Measurements from ENCODE around the gene LSAMP.

DNA sequence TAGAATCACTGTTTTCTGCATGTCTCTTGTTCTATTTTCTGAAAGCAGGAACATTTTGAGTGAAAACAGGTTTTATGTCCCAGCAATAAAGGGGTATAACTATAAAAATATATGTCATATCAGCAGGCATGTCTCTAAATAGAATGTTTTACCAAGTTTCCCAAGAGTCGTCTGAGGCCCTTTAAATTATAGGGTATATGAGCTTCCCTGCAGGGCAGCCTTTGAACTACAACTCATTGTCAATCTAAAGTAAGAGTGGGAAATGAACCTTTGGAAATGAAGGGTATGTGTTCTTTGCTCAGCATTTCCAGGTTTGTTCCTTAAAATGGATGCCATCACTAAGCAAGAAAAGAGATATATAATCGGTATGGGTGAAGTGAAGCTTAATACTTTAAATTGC, 138.6 kb downstream of the LSAMP start:
- TF ChIP-seq EZH2 (IDR thresholded peaks at IDR 0.05; ENCODE audit: insufficient read depth, low read length), result no peak
- TF ChIP-seq, protein P1, sequence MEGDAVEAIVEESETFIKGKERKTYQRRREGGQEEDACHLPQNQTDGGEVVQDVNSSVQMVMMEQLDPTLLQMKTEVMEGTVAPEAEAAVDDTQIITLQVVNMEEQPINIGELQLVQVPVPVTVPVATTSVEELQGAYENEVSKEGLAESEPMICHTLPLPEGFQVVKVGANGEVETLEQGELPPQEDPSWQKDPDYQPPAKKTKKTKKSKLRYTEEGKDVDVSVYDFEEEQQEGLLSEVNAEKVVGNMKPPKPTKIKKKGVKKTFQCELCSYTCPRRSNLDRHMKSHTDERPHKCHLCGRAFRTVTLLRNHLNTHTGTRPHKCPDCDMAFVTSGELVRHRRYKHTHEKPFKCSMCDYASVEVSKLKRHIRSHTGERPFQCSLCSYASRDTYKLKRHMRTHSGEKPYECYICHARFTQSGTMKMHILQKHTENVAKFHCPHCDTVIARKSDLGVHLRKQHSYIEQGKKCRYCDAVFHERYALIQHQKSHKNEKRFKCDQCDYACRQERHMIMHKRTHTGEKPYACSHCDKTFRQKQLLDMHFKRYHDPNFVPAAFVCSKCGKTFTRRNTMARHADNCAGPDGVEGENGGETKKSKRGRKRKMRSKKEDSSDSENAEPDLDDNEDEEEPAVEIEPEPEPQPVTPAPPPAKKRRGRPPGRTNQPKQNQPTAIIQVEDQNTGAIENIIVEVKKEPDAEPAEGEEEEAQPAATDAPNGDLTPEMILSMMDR (IDR thresholded peaks at IDR 0.05; ENCODE audit: insufficient read depth, low read depth, low read length), result no peak

Measured in astrocyte (in vitro differentiated cells and primary cell).